ENCODE measurements around the gene DNAH7. TPM values are rescaled to one million over a fixed set of nuclear protein-coding genes. Genes with fewer than 3 reads are reported as not detected.

The DNAH7 gene
- total RNA-seq, 1 experiment from 2014 or later: 0.32 TPM

- peak; percentile 95 to 97 for DNase-seq
- Histone ChIP-seq H3K9me3 (replicated peaks) (no peaks in the 10 kb centered on the region), H3K4me1 (peaks cover 12% of the 10 kb centered on the region), H3K27me3 (peaks cover 3% of the 10 kb centered on the region; the same call in 1 of the 2 replicates), H3K27ac (no peak overlapping the region), H3K36me3 (no peaks in the 10 kb centered on the region), H3K4me3 (no peak overlapping the region)
Observed at GRCh38 chr2:195898505-195899191, 170.0 kb downstream of the DNAH7 start.

GRCh38 chr2:195891081-195891480, 177.6 kb downstream of the DNAH7 start:
- no peaks in the 10 kb centered on the region for H3K36me3 ChIP-seq
- no peaks in the 10 kb centered on the region for H3K9me3 ChIP-seq (replicated peaks)
- DNase-seq: no peak
- no peaks in the 10 kb centered on the region for H3K4me1 ChIP-seq
- no peak overlapping the region for H3K27ac ChIP-seq
- no peaks in the 10 kb centered on the region; the same call in 1 of the 2 replicates for H3K27me3 ChIP-seq
- no peak overlapping the region for H3K4me3 ChIP-seq

GRCh38 chr2:195879153-195879552, 189.5 kb downstream of the DNAH7 start:
- Histone ChIP-seq H3K36me3 (no peaks in the 10 kb centered on the region), H3K4me3 (no peak overlapping the region), H3K9me3 (replicated peaks) (no peaks in the 10 kb centered on the region), H3K27ac (no peak overlapping the region), H3K27me3 (0 out of 2 replicates have a peak, but pooled peaks cover under 1% of the 10 kb centered on the region), H3K4me1 (no peaks in the 10 kb centered on the region)
- no peak for DNase-seq

- Histone ChIP-seq H3K27ac (no peak overlapping the region), H3K4me3 (no peak overlapping the region), H3K4me1 (no peaks in the 10 kb centered on the region), H3K9me3 (replicated peaks) (no peaks in the 10 kb centered on the region), H3K27me3 (peaks cover 2% of the 10 kb centered on the region; the same call in 1 of the 2 replicates), H3K36me3 (no peaks in the 10 kb centered on the region)
- DNase-seq: no peak
Observed at GRCh38 chr2:195871326-195871725, 197.3 kb downstream of the DNAH7 start.

GRCh38 chr2:195864316-195864715, 204.3 kb downstream of the DNAH7 start:
- no peak for DNase-seq
- Histone ChIP-seq H3K4me3 (no peak overlapping the region), H3K27me3 (peaks cover 14% of the 10 kb centered on the region), H3K36me3 (no peaks in the 10 kb centered on the region), H3K27ac (no peak overlapping the region), H3K4me1 (no peaks in the 10 kb centered on the region), H3K9me3 (replicated peaks) (no peaks in the 10 kb centered on the region)

- no peaks in the 10 kb centered on the region; the same call in 1 of the 2 replicates for H3K9me3 ChIP-seq (replicated peaks)
- no peak for DNase-seq
- H3K4me3 ChIP-seq: no peak overlapping the region
- H3K27ac ChIP-seq: no peak overlapping the region
- no peaks in the 10 kb centered on the region for H3K4me1 ChIP-seq
- H3K36me3 ChIP-seq: no peaks in the 10 kb centered on the region
- peaks cover 21% of the 10 kb centered on the region for H3K27me3 ChIP-seq
Observed at GRCh38 chr2:195863564-195863963, 205.1 kb downstream of the DNAH7 start.

- Histone ChIP-seq H3K4me3 (no peak overlapping the region), H3K9me3 (replicated peaks) (no peaks in the 10 kb centered on the region; the same call in 1 of the 2 replicates), H3K36me3 (no peaks in the 10 kb centered on the region), H3K27me3 (peaks cover 21% of the 10 kb centered on the region), H3K4me1 (no peaks in the 10 kb centered on the region), H3K27ac (no peak overlapping the region)
- no peak for DNase-seq
Observed at GRCh38 chr2:195863121-195863520, 205.5 kb downstream of the DNAH7 start.

- DNase-seq: no peak
- Histone ChIP-seq H3K4me1 (no peaks in the 10 kb centered on the region), H3K9me3 (replicated peaks) (no peaks in the 10 kb centered on the region; the same call in 1 of the 2 replicates), H3K27ac (no peak overlapping the region), H3K27me3 (peaks cover 21% of the 10 kb centered on the region), H3K4me3 (no peak overlapping the region), H3K36me3 (no peaks in the 10 kb centered on the region)
Observed at GRCh38 chr2:195861821-195862220, 206.8 kb downstream of the DNAH7 start.

GRCh38 chr2:195859513-195859912, 209.1 kb downstream of the DNAH7 start:
- no peak for DNase-seq
- Histone ChIP-seq H3K27ac (no peak overlapping the region), H3K9me3 (replicated peaks) (no peaks in the 10 kb centered on the region; the same call in 1 of the 2 replicates), H3K4me1 (no peaks in the 10 kb centered on the region), H3K36me3 (no peaks in the 10 kb centered on the region), H3K27me3 (peaks cover 27% of the 10 kb centered on the region), H3K4me3 (no peak overlapping the region)

- Histone ChIP-seq H3K27ac (no peak overlapping the region), H3K4me1 (no peaks in the 10 kb centered on the region), H3K4me3 (no peak overlapping the region), H3K36me3 (no peaks in the 10 kb centered on the region), H3K27me3 (peaks cover 27% of the 10 kb centered on the region), H3K9me3 (replicated peaks) (no peaks in the 10 kb centered on the region; the same call in 1 of the 2 replicates)
- DNase-seq: no peak
Observed at GRCh38 chr2:195857132-195857531, 211.5 kb downstream of the DNAH7 start.

- peaks cover 6% of the 10 kb centered on the region; the same call in 1 of the 2 replicates for H3K27me3 ChIP-seq
- no peak for DNase-seq
- no peak overlapping the region for H3K27ac ChIP-seq
Observed at GRCh38 chr2:195850764-195851163, 217.9 kb downstream of the DNAH7 start.

GRCh38 chr2:195848119-195848899, 220.3 kb downstream of the DNAH7 start:
- peak in 1 of 2 experiments; percentile 49 for DNase-seq
- no peaks in the 10 kb centered on the region for H3K4me1 ChIP-seq
- H3K36me3 ChIP-seq: no peaks in the 10 kb centered on the region
- H3K4me3 ChIP-seq: no peak overlapping the region
- no peaks in the 10 kb centered on the region for H3K9me3 ChIP-seq (replicated peaks)
- no peak overlapping the region for H3K27ac ChIP-seq
- no peaks in the 10 kb centered on the region for H3K27me3 ChIP-seq

More at GRCh38 chr2:195850764-195851163, 217.9 kb downstream of the DNAH7 start:
- no peaks in the 10 kb centered on the region for H3K4me1 ChIP-seq
- no peaks in the 10 kb centered on the region for H3K9me3 ChIP-seq (replicated peaks)
- no peak overlapping the region for H3K4me3 ChIP-seq
- no peaks in the 10 kb centered on the region for H3K36me3 ChIP-seq

- DNase-seq: no peak
- Histone ChIP-seq H3K4me1 (no peaks in the 10 kb centered on the region), H3K36me3 (no peaks in the 10 kb centered on the region), H3K4me3 (no peak overlapping the region), H3K27me3 (no peaks in the 10 kb centered on the region), H3K9me3 (replicated peaks) (no peaks in the 10 kb centered on the region), H3K27ac (no peak overlapping the region)
Observed at GRCh38 chr2:195842932-195843331, 225.7 kb downstream of the DNAH7 start.

GRCh38 chr2:195838002-195838401, 230.6 kb downstream of the DNAH7 start:
- DNase-seq: no peak
- Histone ChIP-seq H3K27me3 (no peaks in the 10 kb centered on the region), H3K4me3 (no peak overlapping the region), H3K36me3 (no peaks in the 10 kb centered on the region), H3K9me3 (replicated peaks) (no peaks in the 10 kb centered on the region), H3K27ac (no peak overlapping the region), H3K4me1 (no peaks in the 10 kb centered on the region)

- H3K27ac ChIP-seq: no peak overlapping the region
- H3K4me3 ChIP-seq: no peak overlapping the region
- DNase-seq: no peak
Observed at GRCh38 chr2:195836002-195836401, 232.6 kb downstream of the DNAH7 start.

More at GRCh38 chr2:195836002-195836401, 232.6 kb downstream of the DNAH7 start:
- H3K27me3 ChIP-seq: no peaks in the 10 kb centered on the region
- H3K36me3 ChIP-seq: no peaks in the 10 kb centered on the region
- no peaks in the 10 kb centered on the region for H3K4me1 ChIP-seq
- no peaks in the 10 kb centered on the region for H3K9me3 ChIP-seq (replicated peaks)
